DMS114 treated with DMSO at 0.1 percent for 48 hours (cell line): ENCODE data around the gene STIM2.

Experiments
- DNase-seq: peaks from one replicate; lab custom pipeline; 2025; ENCODE audit not compliant: unreplicated experiment; lab: John Stamatoyannopoulos, UW

The STIM2 gene

GRCh38 chr4:26999689-27000088 lies 139.0 kb downstream of the STIM2 start:
- no peak for DNase-seq

GRCh38 chr4:27000122-27000521 lies 139.5 kb downstream of the STIM2 start:
- no peak for DNase-seq

DNA sequence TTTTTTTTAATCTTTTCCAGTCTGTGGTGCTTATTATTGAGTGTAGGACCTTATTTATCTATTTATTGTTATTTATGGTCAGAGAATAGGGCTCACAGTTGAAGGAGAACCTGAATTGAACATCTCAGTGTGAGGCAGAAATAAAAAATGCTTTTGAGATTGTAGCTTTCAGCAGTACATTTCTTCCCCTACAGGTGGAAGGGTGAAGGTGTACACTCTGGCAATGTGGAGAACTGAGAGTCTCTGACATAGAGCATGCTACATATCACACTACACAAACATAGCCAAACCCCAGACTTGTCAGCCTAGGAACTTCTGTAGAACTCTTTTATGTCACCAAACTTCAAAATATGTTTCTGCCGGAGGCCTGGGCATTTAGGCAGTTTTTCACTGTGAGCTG lies 140.2 kb downstream of the STIM2 start:
- DNase-seq, result no peak

- no peak for DNase-seq
Measured at GRCh38 chr4:27001398-27002164, 140.9 kb downstream of the STIM2 start.

DNA sequence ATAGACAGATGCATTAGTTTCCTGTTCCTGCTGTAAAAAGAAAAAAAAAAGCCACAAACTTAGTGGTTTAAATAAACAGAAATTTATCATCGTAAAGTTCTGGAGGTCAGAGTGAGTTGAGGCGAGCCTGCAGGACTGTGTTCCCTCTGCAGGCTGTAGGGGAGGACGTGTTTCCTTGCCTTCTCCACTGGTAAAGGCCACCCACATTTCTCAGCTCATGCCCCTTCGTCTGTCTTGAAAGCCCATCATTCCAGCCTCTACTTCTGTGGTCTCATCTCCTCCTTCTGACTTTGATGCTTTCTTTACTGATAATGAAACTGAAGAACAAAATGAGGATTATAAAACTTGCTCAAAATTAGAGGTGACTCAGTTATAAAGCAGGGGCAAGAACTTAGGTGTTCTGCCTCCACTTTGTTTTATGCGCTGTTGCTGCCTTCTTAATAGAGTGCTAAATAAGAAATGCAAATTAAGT lies 143.0 kb downstream of the STIM2 start:
- no peak for DNase-seq

- DNase-seq, result no peak
Measured at GRCh38 chr4:27005501-27005900, 144.9 kb downstream of the STIM2 start.

DNA sequence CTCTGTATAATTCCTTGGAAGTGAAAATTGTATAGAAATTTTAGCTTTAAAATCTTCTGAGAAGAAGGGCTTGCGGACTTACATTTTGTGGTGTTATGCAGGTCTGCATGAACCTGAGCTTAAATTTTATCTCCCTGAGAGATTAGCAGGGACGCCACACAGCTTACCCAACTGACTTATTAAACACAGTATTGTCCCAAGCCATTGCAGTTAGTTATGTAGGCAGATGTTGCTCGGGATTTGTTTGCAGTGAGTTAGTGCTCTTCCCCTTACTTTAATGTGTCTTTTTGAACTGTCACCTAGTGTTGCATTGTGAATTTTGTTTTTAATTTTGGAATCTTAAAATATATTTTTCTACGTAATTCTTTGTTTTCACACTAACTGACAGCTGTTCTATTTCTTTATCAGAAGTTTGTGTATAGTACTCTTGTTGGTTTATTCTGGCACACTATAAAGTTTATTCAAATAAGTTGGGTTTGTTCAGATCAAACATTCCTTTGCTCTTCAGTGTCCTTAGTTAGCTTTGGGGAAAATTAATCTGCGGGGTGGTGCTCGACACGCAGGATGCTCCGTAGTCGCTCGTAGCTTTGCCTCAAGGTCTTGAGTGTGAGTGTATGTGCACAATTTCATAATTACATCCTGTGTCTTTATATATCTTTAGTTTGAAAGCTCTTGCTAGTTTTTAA lies 145.4 kb downstream of the STIM2 start:
- no peak for DNase-seq

GRCh38 chr4:27006646-27007045 lies 146.0 kb downstream of the STIM2 start:
- no peak for DNase-seq

DNA sequence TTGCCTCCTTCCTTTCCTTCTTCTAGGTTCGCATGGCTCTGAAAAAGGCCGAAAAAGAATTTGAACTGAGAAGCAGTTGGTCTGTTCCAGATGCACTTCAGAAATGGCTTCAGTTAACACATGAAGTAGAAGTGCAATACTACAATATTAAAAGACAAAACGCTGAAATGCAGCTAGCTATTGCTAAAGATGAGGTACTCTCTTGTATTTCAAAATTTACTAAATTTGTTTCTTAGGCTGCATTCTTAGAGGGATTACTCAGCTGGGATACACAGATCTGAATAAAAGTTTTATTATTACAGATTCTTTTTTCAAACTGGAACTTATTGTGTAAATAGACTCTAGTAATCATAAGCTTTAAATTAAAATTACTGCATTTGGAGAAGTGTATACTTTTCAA lies 146.9 kb downstream of the STIM2 start:
- DNase-seq, result no peak

DNA sequence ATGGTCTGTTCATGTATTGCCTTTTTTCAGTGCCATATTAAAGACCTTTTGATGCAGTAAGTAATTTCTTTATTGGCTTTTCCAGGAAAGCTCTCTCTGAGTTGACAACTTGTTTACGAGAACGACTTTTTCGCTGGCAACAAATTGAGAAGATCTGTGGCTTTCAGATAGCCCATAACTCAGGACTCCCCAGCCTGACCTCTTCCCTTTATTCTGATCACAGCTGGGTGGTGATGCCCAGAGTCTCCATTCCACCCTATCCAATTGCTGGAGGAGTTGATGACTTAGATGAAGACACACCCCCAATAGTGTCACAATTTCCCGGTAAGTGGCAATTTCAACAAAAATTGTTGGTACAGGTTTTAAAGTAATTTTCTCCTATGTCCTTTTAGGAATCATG lies 148.0 kb downstream of the STIM2 start:
- no peak for DNase-seq

- no peak for DNase-seq
Measured at GRCh38 chr4:27009539-27009938, 148.9 kb downstream of the STIM2 start.

GRCh38 chr4:27010334-27010940 lies 149.8 kb downstream of the STIM2 start:
- DNase-seq, result peak; percentile 46

- no peak for DNase-seq
Measured at GRCh38 chr4:27011401-27011800, 150.8 kb downstream of the STIM2 start.

DNA sequence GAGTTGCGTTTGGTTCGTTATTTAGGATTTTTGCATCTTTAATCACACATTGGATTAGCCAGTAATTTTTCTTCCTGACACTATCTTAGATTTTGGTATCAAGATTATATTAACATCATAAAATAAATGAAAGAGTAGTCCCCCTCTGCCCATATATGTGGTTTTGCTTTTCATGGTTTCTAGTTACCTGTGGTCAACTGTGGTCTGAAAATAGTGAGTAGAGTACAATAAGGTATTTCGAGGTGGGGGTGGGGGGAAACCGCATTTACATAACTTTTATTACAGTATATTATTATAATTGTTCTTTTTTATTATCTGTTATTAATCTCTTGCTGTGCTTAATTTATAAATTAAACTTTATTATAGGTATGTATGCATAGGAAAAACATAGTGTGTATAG lies 152.4 kb downstream of the STIM2 start:
- DNase-seq, result no peak

DNA sequence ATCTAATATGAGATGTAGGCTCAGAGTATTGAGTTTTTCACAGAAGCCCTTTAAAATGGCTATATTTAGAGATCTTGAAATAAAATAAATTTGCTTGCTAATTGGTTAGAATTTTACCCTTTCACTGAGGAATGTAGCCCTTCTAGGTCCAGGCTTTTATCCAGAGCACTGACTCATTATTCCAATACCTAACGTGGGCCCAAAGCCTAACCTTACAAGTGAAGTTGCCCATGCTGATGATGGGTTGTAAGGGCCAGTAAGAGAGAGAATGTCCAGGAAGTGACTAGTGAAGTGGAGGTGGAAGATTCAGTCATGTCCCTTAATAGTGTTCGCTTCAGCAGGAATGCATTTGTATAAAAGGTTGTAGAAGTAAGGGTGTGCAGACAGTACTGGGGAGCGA lies 155.9 kb downstream of the STIM2 start:
- no peak for DNase-seq

DNA sequence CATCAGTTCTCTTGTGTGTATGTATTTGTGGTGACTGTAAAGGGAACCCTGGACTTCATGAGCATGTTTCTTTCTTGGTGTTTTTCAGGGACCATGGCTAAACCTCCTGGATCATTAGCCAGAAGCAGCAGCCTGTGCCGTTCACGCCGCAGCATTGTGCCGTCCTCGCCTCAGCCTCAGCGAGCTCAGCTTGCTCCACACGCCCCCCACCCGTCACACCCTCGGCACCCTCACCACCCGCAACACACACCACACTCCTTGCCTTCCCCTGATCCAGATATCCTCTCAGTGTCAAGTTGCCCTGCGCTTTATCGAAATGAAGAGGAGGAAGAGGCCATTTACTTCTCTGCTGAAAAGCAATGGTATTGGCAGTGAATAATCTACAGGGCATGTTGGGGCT lies 157.0 kb downstream of the STIM2 start:
- DNase-seq, result no peak

GRCh38 chr4:27018076-27018475 lies 157.4 kb downstream of the STIM2 start:
- no peak for DNase-seq

GRCh38 chr4:27018910-27019309 lies 158.3 kb downstream of the STIM2 start:
- no peak for DNase-seq

GRCh38 chr4:27019766-27020165 lies 159.1 kb downstream of the STIM2 start:
- DNase-seq, result no peak

- DNase-seq, result no peak
Measured at GRCh38 chr4:27020203-27020602, 159.6 kb downstream of the STIM2 start.

GRCh38 chr4:27020603-27021002 lies 160.0 kb downstream of the STIM2 start:
- no peak for DNase-seq

DNA sequence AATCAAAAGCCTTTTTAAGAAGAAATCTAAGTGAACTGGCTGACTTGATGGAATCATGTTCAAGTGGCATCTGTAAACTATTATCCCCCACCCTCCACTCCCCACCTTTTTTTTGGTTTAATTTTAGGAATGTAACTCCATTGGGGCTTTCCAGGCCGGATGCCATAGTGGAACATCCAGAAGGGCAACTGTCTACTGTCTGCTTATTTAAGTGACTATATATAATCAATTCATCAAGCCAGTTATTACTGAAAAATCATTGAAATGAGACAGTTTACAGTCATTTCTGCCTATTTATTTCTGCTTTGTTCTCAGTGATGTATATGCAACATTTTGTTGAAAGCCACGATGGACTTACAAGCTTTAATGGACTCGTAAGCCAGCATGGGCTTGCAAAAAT lies 162.3 kb downstream of the STIM2 start:
- no peak for DNase-seq
